B cell (primary cell): Measurements from ENCODE around the gene TJP2. TPM values are rescaled to one million over a fixed set of nuclear protein-coding genes. Genes with fewer than 3 reads are reported as not detected.

ENCODE experiments used
- ATAC-seq: fragments of 200-7000 bp; cut with Tn5 transposase; one replicate; pipeline ENCODE4 v1.10.0; 2021; ENCODE audit warnings: low read depth, mild to moderate bottlenecking, moderate number of reproducible peaks, moderate library complexity
- CTCF ChIA-PET: fragments of 350-600 bp; sonication (Branson Sonifier 250); formaldehyde crosslinking; loops from one replicate; lab custom pipeline; 2021; ENCODE audit warnings: antibody characterized with exemption, inconsistent platforms; lab: Charles Lee
- POLR2A ChIA-PET: fragments of 350-600 bp; sonication (Branson Sonifier 250); formaldehyde crosslinking; loops from one replicate; lab custom pipeline; 2021; ENCODE audit warnings: antibody characterized with exemption; lab: Charles Lee
- DNase-seq: peaks from one replicate; pipeline ENCODE4 v3.0.0; 2013
- H2AFZ ChIP-seq: 2 replicates; pipeline ENCODE4 v1.6.1; 2012; ENCODE audit warnings: mild to moderate bottlenecking, low read depth, low read length; ENCODE audit not compliant: insufficient read depth, poor library complexity, severe bottlenecking
- H3K27ac ChIP-seq, 2 donors: 1 replicate in 1 of 2; 2 replicates in 1 of 2; pipeline ENCODE4 v1.5.1; 2012 to 2013; ENCODE audit warnings: low read length in 2 of 2, mild to moderate bottlenecking in 2 of 2, moderate library complexity in 1 of 2
- H3K27me3 ChIP-seq, 4 experiments: fragments of 200-600 bp in 1 of 4; sonication (generic) in 1 of 4; replicated peaks in 1 of 4; 1 replicate in 2 of 4; 2 replicates in 2 of 4; pipeline versions ENCODE4 v1.6.1 to v1.7.0; 2013 to 2016; ENCODE audit warnings: low read length in 3 of 4, mild to moderate bottlenecking in 2 of 4, mixed read lengths in 1 of 4, moderate library complexity in 1 of 4; ENCODE audit not compliant: insufficient read depth in 4 of 4, control insufficient read depth in 3 of 4; ENCODE audit errors: control extremely low read depth in 1 of 4
- H3K36me3 ChIP-seq, 2 experiments: replicated peaks in 1 of 2; 1 replicate in 1 of 2; 2 replicates in 1 of 2; pipeline versions ENCODE4 v1.6.1 to v1.7.1; 2013; ENCODE audit warnings: low read length in 1 of 2; ENCODE audit not compliant: insufficient read depth in 2 of 2, control insufficient read depth in 1 of 2; ENCODE audit errors: control extremely low read depth in 1 of 2, extremely low read depth in 1 of 2
- H3K4me1 ChIP-seq, 2 donors: fragments of 200-600 bp in 1 of 2; sonication (generic) in 1 of 2; 1 replicate in 1 of 2; 2 replicates in 1 of 2; pipeline versions ENCODE4 v1.5.1 to v1.6.1; 2013 to 2017; ENCODE audit warnings: low read length in 2 of 2; ENCODE audit not compliant: control insufficient read depth in 2 of 2, insufficient read depth in 2 of 2
- H3K4me2 ChIP-seq: replicated peaks from 2 replicates; pipeline ENCODE3; 2012; ENCODE audit warnings: mild to moderate bottlenecking, low read depth, low read length; ENCODE audit not compliant: poor library complexity, severe bottlenecking
- H3K4me3 ChIP-seq, 5 experiments: fragments of 200-600 bp in 1 of 5; sonication (generic) in 1 of 5; 1 replicate in 3 of 5; 2 replicates in 2 of 5; pipeline versions ENCODE4 v1.5.1 to v1.7.0; 2011 to 2016; ENCODE audit warnings: low read length in 4 of 5, mild to moderate bottlenecking in 4 of 5, low read depth in 2 of 5, control low read depth in 1 of 5, moderate library complexity in 1 of 5; ENCODE audit not compliant: insufficient read depth in 1 of 5; ENCODE audit errors: control extremely low read depth in 1 of 5, extremely low read depth in 1 of 5
- H3K79me2 ChIP-seq: fragments of 200-600 bp; sonication (generic); one replicate; pipeline ENCODE4 v1.6.0; 2016; ENCODE audit warnings: low read length; ENCODE audit not compliant: control insufficient read depth, insufficient read depth
- H3K9ac ChIP-seq: fragments of 200-600 bp; sonication (generic); 2 replicates; pipeline ENCODE4 v1.6.1; 2017; ENCODE audit warnings: mild to moderate bottlenecking, low read length, moderate library complexity
- H3K9me3 ChIP-seq, 3 donors: one replicate each; pipeline versions ENCODE4 v1.6.1 to v1.7.1; 2013; ENCODE audit warnings: low read length in 2 of 3; ENCODE audit not compliant: control insufficient read depth in 2 of 3, insufficient read depth in 1 of 3; ENCODE audit errors: control extremely low read depth in 1 of 3
- H4K20me1 ChIP-seq: 2 replicates; pipeline ENCODE4 v1.6.0; 2012; ENCODE audit warnings: mild to moderate bottlenecking, low read length; ENCODE audit not compliant: insufficient read depth, control insufficient read depth, poor library complexity, severe bottlenecking
- H3K27ac Mint-ChIP-seq: one replicate; pipeline ENCODE4 v1.8.0; 2021; ENCODE audit warnings: mixed read lengths
- H3K27me3 Mint-ChIP-seq: one replicate; pipeline ENCODE4 v1.8.0; 2021; ENCODE audit warnings: mixed read lengths
- H3K4me1 Mint-ChIP-seq: one replicate; pipeline ENCODE4 v1.8.0; 2021; ENCODE audit warnings: mixed read lengths
- H3K4me3 Mint-ChIP-seq: one replicate; pipeline ENCODE4 v1.8.0; 2021; ENCODE audit warnings: mixed read lengths
- H3K9me3 Mint-ChIP-seq: one replicate; pipeline ENCODE4 v1.8.0; 2022; ENCODE audit warnings: mixed read lengths; ENCODE audit not compliant: insufficient read depth
- CTCF ChIP-seq: fragments of 200-600 bp; IDR thresholded peaks from one replicate; pipeline ENCODE4 v1.8.0; 2022; ENCODE audit warnings: antibody characterized with exemption, mild to moderate bottlenecking
- EZH2 ChIP-seq: IDR thresholded peaks from 2 replicates; pipeline ENCODE4 v1.6.1; 2012; ENCODE audit warnings: borderline replicate concordance, low read depth, mild to moderate bottlenecking, moderate library complexity, low read length; ENCODE audit not compliant: insufficient read depth, poor library complexity, severe bottlenecking
- WGBS: methylation state at CpG from one replicate; pipeline ENCODE4 v1.1.5; 2013; ENCODE audit warnings: missing lambda C conversion rate; ENCODE audit not compliant: insufficient coverage; 5-methylcytosine and 5-hydroxymethylcytosine counted together
- intact Hi-C: fragments of 100-400 bp; cut with micrococcal nuclease; formaldehyde crosslinking; loops from one replicate; pipeline ENCODE4 v1.10.0; 2022
- polyA plus RNA-seq: library from polyadenylated mRNA; depleted of rRNA; stranded (reverse); fragments of >200 nt; gene quantifications from 2 replicates; pipeline ENCODE4 v1.2.3, GENCODE V29; 2012
- total RNA-seq, 2 donors: library from RNA; stranded (reverse); fragments of 120-200 nt in 1 of 2; gene quantifications; 1 replicate in 1 of 2; 2 replicates in 1 of 2; pipeline versions ENCODE4 v1.2.3 to v1.2.4, GENCODE V29; 2013 to 2022

The TJP2 gene
- total and polyA plus RNA-seq, 2 donors (not counting 1 experiment from before 2014, with no cell fraction given) = 1.2 to 2.3 TPM

- DNase-seq = no peak
- H3K4me2 ChIP-seq = no peak overlapping the region
- H3K4me3 Mint-ChIP-seq = no peak overlapping the region
- H3K4me1 ChIP-seq = no peaks in the 10 kb centered on the region
- POLR2A ChIA-PET = no interaction called here
- CTCF ChIA-PET = no interaction called here
- H3K27ac ChIP-seq = no peak overlapping the region
- no peak overlapping the region for H3K9ac ChIP-seq
- H3K27me3 ChIP-seq = no peaks in the 10 kb centered on the region
- no peaks in the 10 kb centered on the region for H3K79me2 ChIP-seq
- H3K9me3 Mint-ChIP-seq = no peaks in the 10 kb centered on the region
- 98% methylated on average over 5 of the region's 11 CpGs for WGBS
- H3K27me3 Mint-ChIP-seq = peaks cover 2% of the 10 kb centered on the region
- no peaks in the 10 kb centered on the region for H3K36me3 ChIP-seq
- no peak overlapping the region for H2AFZ ChIP-seq
- TF ChIP-seq EZH2 = no peak
- no peak for TF ChIP-seq CTCF
- no peaks in the 10 kb centered on the region for H3K9me3 ChIP-seq
- ATAC-seq = no peak
- H3K4me1 Mint-ChIP-seq = peaks cover 1% of the 10 kb centered on the region
- no peak overlapping the region for H3K4me3 ChIP-seq
- H3K27ac Mint-ChIP-seq = no peak overlapping the region
- no peaks in the 10 kb centered on the region for H4K20me1 ChIP-seq
- intact Hi-C loops = no loop called here
Measured at GRCh38 chr9:69147041-69147834, 26.8 kb upstream of the TJP2 start.

DNA sequence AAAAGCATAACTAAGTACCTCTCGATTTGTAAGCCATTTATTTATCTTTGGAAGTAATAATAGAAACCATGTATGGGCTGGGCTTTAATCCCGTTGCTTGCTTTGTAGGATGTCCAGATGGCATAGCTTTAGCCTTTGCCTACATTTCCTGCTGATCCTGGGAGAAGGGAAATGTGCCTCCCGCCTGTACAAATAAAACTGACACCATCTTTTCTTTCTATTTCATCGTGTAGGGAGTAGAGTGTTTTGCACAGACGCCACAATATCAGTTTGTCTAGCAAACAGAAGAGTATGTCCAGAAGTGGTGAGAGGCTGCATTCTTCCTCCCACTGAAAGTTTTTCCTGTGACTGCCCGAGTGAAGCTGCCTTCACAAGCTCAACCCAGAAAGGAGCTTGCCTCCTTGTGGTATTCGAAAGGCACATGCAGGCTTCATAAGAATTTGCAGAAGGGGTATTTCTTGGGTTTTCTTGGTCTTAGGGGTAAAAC is 24.7 kb upstream of the TJP2 start:
- no peak overlapping the region for H3K4me2 ChIP-seq
- no peak overlapping the region for H3K27ac ChIP-seq
- peaks cover 2% of the 10 kb centered on the region for H3K27me3 Mint-ChIP-seq
- H3K36me3 ChIP-seq = no peaks in the 10 kb centered on the region
- H3K9me3 ChIP-seq = peaks cover 0 to 6% (median 0%) of the 10 kb centered on the region in 3 donors
- TF ChIP-seq EZH2 = no peak
- no peak for TF ChIP-seq CTCF
- intact Hi-C loops = no loop called here
- H2AFZ ChIP-seq = no peak overlapping the region
- no peak overlapping the region for H3K27ac Mint-ChIP-seq
- no peaks in the 10 kb centered on the region for H3K9me3 Mint-ChIP-seq
- H3K4me3 ChIP-seq = no peak overlapping the region
- CTCF ChIA-PET = no interaction called here
- H3K9ac ChIP-seq = no peak overlapping the region
- DNase-seq (no peak), ATAC-seq (no peak)
- H4K20me1 ChIP-seq = no peaks in the 10 kb centered on the region
- no peaks in the 10 kb centered on the region for H3K79me2 ChIP-seq
- H3K4me3 Mint-ChIP-seq = no peak overlapping the region
- 50% methylated on average over 1 of the region's 7 CpGs for WGBS
- H3K27me3 ChIP-seq = no peaks in the 10 kb centered on the region
- peaks cover 0 to 3% of the 10 kb centered on the region in 2 donors for H3K4me1 ChIP-seq
- H3K4me1 Mint-ChIP-seq = peaks cover 6% of the 10 kb centered on the region
- POLR2A ChIA-PET = no interaction called here
